Medulla oblongata (tissue), 1 donor: Measurements from ENCODE around the gene GMPPA.

ENCODE experiments used
- DNase-seq: peaks from one replicate; pipeline ENCODE4 v3.0.0-alpha.2; 2015; ENCODE audit errors: extremely low spot score

Gene GMPPA

DNA sequence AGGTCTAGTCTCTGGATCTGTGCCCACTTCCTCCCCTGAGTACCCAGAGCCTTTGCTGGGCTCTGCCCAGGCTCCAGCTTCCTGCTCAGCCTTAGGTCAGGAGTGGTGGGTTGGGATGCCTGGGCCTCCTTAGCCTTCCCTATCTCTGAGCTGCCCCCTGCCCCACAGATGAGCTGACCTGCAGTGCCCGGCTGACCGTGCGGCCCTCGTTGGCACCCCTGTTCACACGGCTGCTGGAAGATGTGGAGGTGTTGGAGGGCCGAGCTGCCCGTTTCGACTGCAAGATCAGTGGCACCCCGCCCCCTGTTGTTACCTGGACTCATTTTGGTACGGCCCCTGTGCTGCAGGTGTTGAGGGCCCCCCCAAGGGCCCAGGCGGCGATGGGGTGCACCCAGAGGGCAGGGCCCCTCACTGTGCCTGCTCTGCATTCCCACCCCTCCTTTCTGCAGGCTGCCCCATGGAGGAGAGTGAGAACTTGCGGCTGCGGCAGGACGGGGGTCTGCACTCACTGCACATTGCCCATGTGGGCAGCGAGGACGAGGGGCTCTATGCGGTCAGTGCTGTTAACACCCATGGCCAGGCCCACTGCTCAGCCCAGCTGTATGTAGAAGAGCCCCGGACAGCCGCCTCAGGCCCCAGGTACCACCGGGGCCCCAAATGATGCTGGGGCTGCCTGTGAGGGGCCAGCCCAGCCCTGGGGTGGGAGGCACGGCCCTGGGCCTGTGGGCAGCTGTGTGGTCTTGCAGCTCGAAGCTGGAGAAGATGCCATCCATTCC is 30.1 kb upstream of the GMPPA start:
- no peak for DNase-seq

DNA sequence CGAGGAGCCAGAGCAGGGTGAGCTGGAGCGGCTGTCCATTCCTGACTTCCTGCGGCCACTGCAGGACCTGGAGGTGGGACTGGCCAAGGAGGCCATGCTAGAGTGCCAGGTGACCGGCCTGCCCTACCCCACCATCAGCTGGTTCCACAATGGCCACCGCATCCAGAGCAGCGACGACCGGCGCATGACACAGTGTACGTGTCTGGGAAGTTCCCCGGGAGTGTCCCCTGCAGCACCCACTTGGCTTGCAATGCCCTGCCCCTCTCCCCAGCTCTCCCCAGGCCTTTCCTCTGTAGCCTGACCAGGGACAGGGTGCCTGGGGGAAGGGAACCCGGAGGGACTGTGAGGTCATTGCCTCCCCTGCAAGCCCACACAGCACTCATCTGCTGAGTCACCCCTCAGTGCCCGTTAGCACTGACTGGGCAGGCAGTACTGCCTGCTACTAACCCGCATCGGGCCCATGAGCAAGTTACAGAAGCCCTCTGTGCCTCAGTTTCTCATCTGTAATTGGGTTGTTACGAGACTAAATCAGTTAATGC is 29.4 kb upstream of the GMPPA start:
- no peak for DNase-seq

- DNase-seq = no peak
Observed at GRCh38 chr2:219470429-219470828, 28.3 kb upstream of the GMPPA start.

DNA sequence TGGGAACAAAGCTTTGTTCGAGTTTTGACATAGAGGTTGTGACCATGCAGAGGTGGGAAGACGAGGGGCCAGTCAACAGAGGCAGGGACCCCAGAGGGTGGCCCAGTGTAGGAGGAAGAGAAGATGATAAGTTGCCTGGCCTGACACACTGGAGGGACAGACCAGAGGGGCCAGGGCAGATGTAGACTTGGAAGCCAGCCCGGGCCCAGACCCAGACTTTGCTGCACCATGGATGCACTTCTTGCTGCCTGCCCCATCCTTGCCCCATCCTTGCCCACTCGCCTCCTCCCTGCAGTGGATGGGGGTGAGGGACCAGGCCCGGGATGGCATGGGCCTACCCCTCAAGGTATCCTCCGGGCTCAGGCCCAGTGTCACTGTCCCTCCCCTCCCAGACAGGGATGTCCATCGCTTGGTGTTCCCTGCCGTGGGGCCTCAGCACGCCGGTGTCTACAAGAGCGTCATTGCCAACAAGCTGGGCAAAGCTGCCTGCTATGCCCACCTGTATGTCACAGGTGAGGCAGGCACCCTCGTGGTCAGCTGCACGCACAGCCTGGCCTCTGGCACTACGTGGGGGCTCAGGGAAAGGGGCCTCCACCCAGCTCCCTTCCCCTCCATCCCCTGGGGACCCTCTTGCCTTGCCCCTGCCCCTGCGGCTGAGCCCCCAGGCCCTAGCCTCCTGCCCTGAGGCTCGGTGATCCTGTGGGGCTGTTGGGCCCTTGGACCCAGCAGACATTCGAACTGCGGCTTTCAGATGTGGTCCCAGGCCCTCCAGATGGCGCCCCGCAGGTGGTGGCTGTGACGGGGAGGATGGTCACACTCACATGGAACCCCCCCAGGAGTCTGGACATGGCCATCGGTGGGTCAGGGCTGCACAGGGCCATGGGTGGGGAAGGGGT is 27.0 kb upstream of the GMPPA start:
- no peak for DNase-seq

DNA sequence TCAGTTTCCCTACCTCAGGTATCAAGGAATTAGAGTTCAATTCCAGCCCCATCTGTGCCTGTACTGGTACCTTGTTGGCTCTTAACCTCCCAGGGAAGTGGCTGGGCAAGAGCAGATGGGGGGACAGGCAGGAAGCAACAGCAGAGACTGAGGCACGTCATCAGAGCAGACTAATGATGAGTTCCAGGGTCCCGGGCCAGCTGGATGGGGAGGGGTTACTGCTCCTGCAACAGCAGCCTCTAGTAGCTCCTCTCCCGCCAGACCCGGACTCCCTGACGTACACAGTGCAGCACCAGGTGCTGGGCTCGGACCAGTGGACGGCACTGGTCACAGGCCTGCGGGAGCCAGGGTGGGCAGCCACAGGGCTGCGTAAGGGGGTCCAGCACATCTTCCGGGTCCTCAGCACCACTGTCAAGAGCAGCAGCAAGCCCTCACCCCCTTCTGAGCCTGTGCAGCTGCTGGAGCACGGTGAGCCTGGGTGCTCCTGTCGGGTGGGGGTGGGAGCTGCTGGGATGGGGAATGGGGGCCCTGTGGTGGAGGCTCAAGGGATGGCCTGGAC is 26.0 kb upstream of the GMPPA start:
- no peak for DNase-seq

DNA sequence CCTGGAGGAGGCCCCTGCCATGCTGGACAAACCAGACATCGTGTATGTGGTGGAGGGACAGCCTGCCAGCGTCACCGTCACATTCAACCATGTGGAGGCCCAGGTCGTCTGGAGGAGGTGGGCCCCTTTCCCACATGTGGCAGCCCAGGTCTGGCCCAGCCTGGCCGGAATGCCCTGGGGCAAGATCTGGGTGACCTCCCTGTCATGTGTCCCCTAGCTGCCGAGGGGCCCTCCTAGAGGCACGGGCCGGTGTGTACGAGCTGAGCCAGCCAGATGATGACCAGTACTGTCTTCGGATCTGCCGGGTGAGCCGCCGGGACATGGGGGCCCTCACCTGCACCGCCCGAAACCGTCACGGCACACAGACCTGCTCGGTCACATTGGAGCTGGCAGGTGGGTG is 25.2 kb upstream of the GMPPA start:
- no peak for DNase-seq

DNA sequence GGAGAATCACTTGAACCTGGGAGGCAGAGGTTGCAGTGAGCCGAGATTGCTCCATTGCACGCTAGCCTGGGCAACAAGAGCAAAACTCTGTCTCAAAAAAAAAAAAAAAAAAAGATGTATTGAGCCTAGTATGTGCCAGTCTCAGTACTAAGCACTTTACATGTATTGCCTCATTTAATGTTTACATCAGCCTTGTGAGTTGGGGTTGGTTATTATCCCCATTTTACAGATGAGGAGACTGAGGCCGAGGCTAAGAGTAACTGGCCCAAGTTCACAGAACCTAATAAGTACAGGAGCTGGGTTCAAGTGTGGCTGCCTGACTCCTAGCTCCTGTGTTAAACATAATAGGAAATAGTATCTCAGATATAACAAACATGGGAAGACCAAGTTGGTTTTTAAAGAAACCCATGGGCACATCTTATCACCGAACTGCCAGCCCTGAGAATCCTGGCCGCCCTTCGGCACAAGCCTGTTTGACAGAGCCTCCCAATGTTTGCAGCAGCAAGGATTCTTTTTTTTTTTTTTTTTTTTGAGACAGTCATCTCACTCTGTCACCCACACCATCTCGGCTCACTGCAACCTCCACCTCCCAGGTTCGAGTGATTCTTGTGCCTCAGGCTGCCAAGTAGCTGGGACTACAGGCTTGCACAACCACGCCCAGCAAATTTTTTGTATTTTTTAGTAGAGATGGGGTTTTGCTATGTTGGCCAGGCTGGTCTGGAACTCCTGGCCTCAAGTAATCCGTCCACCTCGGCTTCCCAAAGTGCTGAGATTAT is 24.2 kb upstream of the GMPPA start:
- DNase-seq = no peak

DNA sequence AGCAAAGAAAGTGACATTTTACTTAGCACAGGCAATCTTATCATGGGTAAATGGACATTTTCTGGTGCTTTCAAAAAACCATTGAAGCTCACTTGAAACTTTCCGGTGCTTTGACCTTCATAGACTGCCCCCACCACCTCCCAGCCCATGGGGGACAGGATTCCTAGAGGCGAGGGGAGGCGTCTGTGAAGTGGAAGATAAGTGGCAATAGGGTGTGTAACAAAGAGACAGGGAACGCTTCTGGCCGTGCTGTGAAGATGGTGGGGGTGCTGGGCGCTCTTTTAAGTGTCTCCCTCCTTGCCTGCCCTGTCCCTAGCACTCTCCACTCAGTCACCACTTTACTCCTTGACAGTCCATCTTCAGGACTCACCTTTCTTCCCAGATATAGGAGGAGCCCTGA is 23.4 kb upstream of the GMPPA start:
- no peak for DNase-seq

GRCh38 chr2:219475697-219476651 is 22.7 kb upstream of the GMPPA start:
- peak; percentile 58 for DNase-seq

GRCh38 chr2:219476652-219477151 is 22.0 kb upstream of the GMPPA start:
- no peak for DNase-seq

- DNase-seq = no peak
Observed at GRCh38 chr2:219477179-219477578, 21.5 kb upstream of the GMPPA start.

GRCh38 chr2:219477815-219478214 is 20.9 kb upstream of the GMPPA start:
- DNase-seq = no peak

- DNase-seq = no peak
Observed at GRCh38 chr2:219478916-219479315, 19.8 kb upstream of the GMPPA start.

DNA sequence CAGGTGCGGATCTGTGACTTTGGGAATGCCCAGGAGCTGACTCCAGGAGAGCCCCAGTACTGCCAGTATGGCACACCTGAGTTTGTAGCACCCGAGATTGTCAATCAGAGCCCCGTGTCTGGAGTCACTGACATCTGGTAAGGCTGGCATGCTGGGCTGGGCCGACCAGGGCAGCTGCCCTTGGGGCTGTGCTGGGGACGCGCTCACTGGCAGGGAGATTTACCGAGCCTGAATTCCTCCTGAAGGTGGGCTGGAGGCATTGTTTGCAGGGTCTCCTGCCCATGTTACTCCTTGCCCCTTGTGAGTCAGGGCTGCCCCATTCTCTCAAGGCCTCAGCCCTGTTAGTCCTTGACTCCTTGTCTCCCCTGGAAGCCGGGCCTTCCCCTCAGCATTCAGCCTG is 18.7 kb upstream of the GMPPA start:
- no peak for DNase-seq

DNA sequence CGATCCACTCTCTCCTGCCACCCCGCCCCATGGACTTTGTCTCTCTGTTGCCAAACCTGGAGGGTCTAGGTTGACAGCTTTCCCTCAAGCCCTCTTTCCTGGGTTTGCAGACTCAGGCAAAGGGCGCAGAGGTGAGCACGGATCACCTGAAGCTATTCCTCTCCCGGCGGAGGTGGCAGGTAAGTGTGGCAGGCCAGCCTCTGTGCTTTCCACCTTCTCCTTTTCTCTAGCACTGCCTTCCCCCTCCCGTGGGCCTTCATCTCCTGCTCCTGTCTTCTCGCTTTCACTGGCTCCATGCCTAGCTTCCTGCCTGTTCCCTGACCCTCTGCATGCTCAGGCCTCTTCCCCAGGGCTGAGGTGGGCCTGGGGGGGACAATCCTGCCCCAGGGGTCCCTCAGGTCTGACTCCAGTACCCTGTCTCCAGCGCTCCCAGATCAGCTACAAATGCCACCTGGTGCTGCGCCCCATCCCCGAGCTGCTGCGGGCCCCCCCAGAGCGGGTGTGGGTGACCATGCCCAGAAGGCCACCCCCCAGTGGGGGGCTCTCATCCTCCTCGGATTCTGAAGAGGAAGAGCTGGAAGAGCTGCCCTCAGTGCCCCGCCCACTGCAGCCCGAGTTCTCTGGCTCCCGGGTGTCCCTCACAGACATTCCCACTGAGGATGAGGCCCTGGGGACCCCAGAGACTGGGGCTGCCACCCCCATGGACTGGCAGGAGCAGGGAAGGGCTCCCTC is 15.9 kb upstream of the GMPPA start:
- DNase-seq = no peak

- DNase-seq = no peak
Observed at GRCh38 chr2:219483451-219484342, 15.0 kb upstream of the GMPPA start.

DNA sequence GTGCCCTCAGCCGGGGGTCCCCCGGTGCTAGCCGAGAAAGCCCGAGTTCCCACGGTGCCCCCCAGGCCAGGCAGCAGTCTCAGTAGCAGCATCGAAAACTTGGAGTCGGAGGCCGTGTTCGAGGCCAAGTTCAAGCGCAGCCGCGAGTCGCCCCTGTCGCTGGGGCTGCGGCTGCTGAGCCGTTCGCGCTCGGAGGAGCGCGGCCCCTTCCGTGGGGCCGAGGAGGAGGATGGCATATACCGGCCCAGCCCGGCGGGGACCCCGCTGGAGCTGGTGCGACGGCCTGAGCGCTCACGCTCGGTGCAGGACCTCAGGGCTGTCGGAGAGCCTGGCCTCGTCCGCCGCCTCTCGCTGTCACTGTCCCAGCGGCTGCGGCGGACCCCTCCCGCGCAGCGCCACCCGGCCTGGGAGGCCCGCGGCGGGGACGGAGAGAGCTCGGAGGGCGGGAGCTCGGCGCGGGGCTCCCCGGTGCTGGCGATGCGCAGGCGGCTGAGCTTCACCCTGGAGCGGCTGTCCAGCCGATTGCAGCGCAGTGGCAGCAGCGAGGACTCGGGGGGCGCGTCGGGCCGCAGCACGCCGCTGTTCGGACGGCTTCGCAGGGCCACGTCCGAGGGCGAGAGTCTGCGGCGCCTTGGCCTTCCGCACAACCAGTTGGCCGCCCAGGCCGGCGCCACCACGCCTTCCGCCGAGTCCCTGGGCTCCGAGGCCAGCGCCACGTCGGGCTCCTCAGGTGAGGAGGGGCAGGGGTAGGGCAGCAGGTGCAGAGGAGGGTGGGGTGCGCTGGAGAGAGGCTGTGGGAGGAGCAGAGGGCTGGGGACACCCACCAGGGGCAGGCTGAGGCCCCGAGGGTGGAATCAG is 14.1 kb upstream of the GMPPA start:
- no peak for DNase-seq

GRCh38 chr2:219485201-219485580 is 13.5 kb upstream of the GMPPA start:
- no peak for DNase-seq
